Measurements from ENCODE around the gene RAB40AL. TPM values are rescaled to one million over a fixed set of nuclear protein-coding genes. Genes with fewer than 3 reads are reported as not detected.

Gene RAB40AL
- total and polyA plus RNA-seq, 2 experiments from 2014 or later, result 0.34 to 0.83 TPM

GRCh38 chrX:102983205-102983604 is 46.1 kb downstream of the RAB40AL start (continued):
- TF ChIP-seq REST (IDR thresholded peaks at IDR 0.05; ENCODE audit: unreplicated experiment) (no peak), EZH2phosphoT487 (IDR thresholded peaks at IDR 0.05; ENCODE audit: unreplicated experiment) (no peak)

GRCh38 chrX:102985192-102985591 is 48.1 kb downstream of the RAB40AL start:
- no peaks in the 10 kb centered on the region for H3K4me1 Mint-ChIP-seq
- ATAC-seq (no peak), DNase-seq (ENCODE audit: low spot score) (no peak)
- Histone ChIP-seq H3K4me3 (no peak overlapping the region), H3K4me1 (ENCODE audit: insufficient read depth) (no peaks in the 10 kb centered on the region), H4K20me1 (replicated peaks; ENCODE audit: insufficient read depth) (no peaks in the 10 kb centered on the region), H3K27me3 (ENCODE audit: insufficient read depth) (no peaks in the 10 kb centered on the region), H3K36me3 (ENCODE audit: insufficient read depth) (no peaks in the 10 kb centered on the region), H3F3A (replicated peaks; ENCODE audit: low read depth) (no peaks in the 10 kb centered on the region), H2AFZ (no peak overlapping the region), H3K79me2 (replicated peaks; ENCODE audit: insufficient read depth) (no peaks in the 10 kb centered on the region), H3K9me2 (ENCODE audit: insufficient read depth) (no peaks in the 10 kb centered on the region), H3K4me2 (no peak overlapping the region), H3K27ac (ENCODE audit: low read depth) (no peak overlapping the region)
- H3K9me3 Mint-ChIP-seq, result no peaks in the 10 kb centered on the region
- H3K36me3 Mint-ChIP-seq (ENCODE audit: low read depth), result no peaks in the 10 kb centered on the region
- no peaks in the 10 kb centered on the region for H3K27me3 Mint-ChIP-seq (ENCODE audit: insufficient read depth, low read depth, poor library complexity)
- H3K4me3 Mint-ChIP-seq, result no peak overlapping the region
- H3K27ac Mint-ChIP-seq, result no peak overlapping the region
- TF ChIP-seq JUNB (IDR thresholded peaks at IDR 0.05; ENCODE audit: unreplicated experiment) (no peak), CTCF (conservative IDR thresholded peaks at IDR 0.05; ENCODE audit: low read depth in 2 of 2) (no peak), ETS1 (IDR thresholded peaks at IDR 0.05) (no peak), EZH2 (IDR thresholded peaks at IDR 0.05; ENCODE audit: low read depth, unreplicated experiment) (no peak), ZNF114 (CRISPR knock-in tag; IDR thresholded peaks at IDR 0.05) (no peak), CREB1 (CRISPR knock-in tag; IDR thresholded peaks at IDR 0.05; ENCODE audit: low read depth) (no peak), POLR2AphosphoS5 (IDR thresholded peaks at IDR 0.05; ENCODE audit: low read depth) (no peak), REST (IDR thresholded peaks at IDR 0.05; ENCODE audit: unreplicated experiment) (no peak), NANOG (IDR thresholded peaks at IDR 0.05; ENCODE audit: borderline replicate concordance) (no peak), ZNF331 (CRISPR knock-in tag; IDR thresholded peaks at IDR 0.05; ENCODE audit: low read depth) (no peak)

All from GM23338 (cell line).